ENCODE data around the gene BMS1. TPM values are rescaled to one million over a fixed set of nuclear protein-coding genes. Genes with fewer than 3 reads are reported as not detected.
"Not testable (repeated sequence)": the region's sequence is repeated elsewhere in the genome, so short reads cannot be mapped to it uniquely, and the experiment has no call there.

Gene BMS1
- total RNA-seq, 1 donor from 2014 or later, result 19.9 TPM

DNA sequence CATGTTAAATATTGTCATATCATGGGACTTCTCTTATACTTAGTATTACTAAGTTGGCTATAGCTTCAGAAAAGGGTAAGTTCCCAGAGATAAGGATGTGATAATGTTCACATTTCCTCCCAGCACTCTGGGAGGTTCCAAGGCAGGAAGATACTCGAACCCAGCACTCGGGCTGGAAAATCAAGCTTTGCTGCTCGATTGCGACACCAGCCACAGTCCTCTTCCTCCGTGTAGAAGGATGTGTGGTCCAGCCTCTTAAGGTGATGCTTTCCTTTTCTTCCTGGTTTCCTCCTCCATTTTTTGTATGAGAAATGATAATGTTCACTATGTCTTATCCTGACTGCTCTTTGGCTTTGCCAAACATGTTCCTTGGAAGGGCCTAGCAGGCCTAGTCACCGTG is 3.2 kb downstream of the BMS1 start:
- DNase-seq, result no peak

DNA sequence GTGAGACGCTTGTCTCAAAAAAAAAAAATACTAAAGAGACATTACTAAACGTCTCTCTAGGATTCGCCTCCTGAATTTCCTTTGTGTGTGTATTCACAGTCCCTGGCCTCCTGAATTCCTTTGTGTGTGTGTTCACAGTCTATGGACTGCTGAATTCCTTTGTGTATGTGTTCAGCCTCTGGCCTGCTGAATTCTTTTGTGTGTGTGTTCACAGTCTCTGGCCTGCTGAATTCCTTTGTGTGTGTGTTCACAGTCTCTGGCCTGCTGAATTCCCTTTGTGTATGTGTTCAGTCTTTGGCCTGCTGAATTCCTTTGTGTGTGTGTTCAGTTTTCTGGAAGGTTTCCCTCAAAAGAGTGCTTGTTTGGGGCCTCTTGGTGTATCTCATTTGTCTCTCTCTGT is 8.2 kb downstream of the BMS1 start:
- DNase-seq, result no peak

DNA sequence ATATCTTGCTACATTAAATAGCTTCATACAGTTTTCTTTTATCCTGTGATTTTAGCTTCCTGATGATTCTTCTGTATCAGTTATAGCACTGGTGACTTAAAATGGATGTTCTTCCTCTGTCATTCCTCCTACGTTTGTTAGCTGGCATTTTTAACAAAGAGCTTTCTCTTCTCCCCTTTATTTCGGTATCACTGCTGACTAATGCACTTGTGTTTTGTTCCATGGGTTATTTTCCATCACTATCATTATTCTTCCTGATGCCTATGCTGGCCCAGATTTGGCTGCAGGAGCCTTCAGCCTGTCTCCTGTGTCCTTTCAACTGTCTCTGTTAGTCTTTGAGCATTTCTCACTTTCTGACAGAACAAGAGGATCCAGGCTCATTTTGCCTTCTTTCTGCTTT is 13.1 kb downstream of the BMS1 start:
- DNase-seq, result no peak

DNA sequence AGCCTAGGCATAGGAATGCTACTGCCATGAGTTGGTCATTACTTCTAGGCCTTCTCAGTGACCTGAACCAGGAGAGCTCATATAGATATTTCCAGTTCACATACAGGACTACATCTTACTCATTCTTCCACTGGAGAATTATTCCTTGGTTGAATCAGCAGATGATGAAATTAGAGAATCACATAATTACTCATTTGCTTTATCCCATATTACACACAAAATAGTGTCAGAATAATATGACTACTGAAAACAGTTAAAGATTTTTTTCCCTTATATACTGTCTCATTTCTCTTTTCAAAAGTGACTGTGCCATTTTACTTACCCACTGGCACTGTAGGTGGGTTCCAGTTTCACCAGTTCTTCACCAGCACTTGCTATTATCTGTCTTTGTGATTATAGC is 18.5 kb downstream of the BMS1 start:
- DNase-seq, result no peak

DNA sequence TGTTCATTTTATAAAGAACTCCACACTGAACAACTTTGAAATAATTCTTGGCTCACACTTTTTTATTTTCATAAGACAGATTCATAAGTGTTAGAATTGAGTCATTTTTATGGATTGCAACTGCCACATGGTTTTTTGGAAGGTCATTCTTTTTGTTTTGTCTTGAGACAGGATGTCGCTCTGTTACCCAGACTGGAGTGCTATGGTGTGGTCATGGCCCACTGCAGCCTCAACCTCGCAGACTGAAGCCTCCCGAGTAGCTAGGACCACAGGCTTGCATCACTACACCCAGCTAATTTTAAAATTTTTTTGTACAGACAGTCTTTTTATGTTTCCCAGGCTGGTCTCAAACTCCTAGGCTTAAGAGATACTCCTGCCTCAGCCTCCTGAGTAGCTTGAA is 20.3 kb downstream of the BMS1 start:
- no peak for DNase-seq

DNA sequence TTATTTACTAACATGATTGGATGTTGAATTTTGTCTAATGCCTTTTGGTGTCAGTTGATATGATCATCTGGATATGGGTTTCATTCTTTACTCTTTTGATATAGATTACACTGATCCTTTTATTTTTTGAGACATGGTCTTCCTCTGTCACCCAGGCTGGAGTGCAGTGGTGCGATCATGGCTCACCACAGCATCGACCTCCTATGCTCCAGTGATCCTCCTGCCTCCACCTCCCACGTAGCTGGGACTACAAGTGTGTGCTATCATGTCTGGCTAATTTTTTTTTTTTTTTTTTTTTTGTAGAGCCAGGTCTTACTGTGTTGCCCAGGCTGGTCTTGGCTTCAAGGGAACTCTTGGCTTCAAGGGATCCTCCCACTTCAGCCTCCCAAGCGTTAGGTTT is 27.1 kb downstream of the BMS1 start:
- no peak for DNase-seq

DNA sequence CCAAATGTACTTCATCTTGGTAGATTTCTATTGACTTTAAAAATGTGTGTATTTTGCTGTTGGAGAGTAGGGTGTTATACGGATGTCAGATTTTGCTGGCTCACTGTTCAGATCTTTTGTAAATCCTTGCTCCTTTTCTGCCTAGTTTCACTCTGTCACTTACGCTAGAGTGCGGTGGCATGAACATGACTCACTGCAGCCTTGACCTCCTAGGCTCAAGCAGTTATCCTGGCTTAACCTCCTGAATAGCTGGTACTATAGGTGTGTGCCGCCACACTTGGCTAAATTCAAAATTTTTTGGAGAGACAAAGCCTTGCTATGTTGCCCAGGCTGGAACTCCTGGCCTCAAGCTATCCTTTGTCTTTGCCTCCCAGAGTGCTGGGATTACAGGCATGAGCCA is 29.4 kb downstream of the BMS1 start:
- DNase-seq, result no peak

DNA sequence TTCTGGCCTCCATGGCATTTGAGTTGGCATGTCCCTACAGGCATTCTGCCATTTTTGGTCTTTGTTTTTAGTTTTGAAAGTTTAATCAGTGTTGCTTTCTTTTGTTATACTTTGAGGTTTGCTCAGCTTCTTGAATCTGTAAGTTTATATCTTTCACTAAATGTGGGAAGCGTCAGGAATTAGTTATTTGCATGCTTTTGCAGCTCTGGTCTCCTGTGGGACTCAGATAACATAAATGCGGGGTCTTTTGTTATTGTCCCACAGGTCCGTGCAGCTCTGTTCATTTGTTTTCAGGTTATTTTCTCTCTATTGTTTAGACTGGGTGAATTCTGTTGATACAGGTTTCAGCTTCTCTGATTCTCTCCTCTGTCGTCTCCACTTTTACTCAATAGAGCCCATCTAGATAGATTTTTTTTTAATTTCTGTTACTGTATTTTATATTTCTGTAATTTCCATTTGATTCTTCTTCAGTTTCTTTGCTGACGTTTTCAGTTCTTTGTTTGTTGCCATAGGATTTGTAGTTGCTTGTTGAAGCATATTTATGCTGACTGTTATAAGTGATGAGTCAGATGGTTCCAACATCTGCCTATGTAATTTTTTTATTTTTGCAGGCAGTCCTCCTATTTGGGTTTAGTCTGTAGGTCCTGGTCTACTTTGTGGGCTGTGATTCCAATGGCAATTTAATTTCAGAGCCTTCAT is 31.5 kb downstream of the BMS1 start:
- not testable (repeated sequence) for DNase-seq

DNA sequence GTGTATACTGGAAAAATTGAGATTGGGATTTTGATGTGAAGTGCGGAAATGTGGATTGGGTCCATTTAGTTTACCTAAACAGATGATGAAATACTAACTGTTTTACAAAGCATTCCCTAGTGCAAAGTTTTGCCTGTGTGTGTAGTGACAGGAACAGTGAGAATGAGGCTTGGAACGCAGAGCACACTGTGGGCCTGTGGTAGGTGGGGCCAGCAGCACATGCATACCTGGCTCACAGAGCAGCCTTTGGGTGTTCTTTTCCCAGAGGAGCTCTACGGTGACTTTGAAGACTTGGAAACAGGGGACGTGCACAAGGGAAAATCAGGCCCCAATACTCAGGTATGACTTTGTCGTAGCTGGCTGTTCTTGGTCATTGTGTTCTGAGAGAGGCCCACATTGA is 33.7 kb downstream of the BMS1 start:
- not testable (repeated sequence) for DNase-seq

DNA sequence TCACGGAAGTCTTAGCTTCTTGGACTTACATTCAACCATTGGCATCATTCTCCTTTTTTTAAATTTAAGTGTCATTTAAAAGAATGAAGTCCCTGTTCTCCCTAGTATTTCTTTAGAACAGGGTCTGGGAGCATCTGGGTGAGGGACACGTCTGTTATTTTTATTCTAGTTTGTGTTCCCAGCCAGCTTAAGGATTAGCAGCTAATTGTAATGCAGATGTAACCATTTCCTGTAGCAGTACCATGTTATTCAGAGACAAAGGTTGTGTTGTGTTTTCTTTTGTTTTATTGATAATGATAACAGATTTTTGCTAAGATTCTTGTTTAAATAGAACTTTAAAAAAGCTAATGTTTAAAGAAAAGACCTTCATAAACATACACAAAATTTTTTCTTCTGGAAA is 34.3 kb downstream of the BMS1 start:
- DNase-seq, result no peak

DNA sequence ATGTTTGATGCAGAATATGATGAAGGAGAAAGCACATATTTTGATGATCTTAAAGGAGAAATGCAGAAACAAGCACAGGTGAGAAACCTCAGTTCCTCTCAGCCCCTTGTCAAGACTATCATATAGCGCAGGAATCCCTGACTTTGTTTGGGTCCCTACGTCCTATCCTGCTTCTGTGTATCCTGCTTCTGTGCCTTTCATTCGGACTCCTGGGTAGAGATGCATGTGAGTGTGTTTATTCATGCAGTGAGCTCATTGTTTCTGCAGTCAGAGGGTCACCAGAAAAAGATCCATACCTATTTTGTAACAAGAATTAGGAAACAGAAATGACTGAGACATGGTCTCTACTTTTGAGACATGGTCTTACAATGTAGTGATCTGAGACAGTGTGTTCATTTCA is 34.8 kb downstream of the BMS1 start:
- not testable (repeated sequence) for DNase-seq

DNA sequence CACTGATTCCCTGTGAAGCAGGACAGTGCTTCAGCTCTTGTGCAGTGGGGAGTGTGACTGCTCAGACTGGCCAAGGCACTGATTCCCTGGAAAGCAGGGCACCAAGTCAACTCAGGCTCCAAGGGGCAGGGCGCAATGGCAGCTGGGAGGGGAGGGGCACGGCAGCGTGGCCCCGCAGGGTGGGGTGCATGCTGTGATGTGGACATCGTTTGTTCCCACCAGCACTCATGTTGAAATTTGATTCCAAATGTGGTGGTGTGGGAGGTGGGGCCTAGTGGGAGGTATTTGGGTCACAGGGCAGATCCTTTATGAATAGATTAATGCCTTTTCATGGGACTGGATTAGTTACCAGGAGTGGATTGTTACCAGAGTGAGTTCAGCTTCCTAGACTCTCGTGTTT is 44.2 kb downstream of the BMS1 start:
- DNase-seq, result not testable (repeated sequence)

DNA sequence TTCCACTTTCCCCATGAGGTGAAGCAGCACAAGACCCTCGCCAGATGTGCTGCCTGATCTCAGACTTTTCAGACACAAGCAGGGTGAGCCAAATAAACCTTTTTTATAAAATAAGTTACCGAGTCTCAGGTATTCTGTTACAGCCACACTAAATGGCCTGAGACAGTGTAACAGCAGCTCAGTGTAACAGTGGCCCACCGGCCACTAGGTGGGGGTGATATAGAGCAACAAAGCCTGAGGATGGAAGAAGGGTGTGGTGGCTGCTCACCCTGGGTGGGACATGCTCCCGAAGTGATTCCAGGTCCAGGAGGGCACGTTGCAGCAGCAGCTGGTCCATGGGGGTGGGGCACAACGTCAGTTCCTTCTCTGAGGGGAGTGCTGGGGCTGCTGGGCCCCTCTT is 44.6 kb downstream of the BMS1 start:
- no peak for DNase-seq

DNA sequence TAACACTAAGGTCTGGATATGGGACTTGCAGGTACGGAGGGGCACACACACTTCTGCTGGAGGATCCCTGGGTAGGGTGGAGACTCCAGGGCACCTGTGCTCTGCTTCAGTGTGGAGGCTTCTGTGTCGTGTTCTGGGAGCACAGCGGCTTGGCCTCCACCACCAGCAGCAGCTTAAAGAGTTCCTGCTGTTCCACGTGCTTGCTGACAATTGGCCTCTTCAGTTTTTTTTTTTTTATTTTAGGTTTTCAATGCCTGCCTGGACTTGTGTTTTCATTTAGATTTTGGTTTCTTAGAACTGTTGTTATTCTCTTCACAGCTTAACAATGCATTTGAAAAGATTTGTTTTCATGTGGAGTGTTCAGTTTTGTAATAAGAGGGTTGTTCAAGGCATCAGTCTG is 45.8 kb downstream of the BMS1 start:
- not testable (repeated sequence) for DNase-seq

DNA sequence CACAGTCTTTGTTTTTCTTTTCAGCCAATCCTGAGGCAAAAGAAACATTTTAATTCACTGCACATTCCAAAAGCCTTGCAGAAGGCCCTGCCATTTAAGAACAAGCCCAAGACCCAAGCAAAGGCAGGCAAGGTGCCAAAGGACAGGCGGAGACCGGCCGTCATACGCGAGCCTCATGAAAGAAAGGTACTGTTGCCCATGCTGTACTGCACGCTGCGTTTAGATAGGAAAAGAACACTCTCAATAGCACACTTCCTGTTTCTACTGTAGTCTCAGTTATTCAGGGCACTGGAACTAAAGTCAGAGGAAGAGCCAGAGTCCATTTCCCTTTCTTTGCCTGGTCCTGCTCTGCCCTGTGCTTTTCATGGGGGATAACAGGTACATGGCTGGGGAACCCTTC is 47.6 kb downstream of the BMS1 start:
- DNase-seq, result no peak

DNA sequence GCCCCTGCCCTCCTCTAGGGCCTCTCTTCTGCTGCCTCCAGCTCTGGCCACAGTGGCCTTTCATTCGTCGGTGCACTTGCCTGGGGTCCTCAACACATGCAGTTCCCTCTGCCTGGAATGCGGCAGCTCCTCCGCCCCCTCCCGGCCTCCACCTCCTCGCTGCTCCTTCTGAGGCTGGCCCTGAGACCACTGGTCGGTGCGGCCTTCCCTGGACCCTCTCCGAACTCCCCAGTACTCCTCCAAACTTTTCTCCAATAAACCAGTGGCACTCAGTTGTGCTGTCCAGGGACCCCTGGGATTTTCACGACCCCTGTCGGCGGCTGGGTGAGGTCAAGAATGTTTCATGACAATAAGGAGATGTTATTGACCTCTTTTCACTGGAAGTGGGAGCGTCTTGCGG is 53.5 kb downstream of the BMS1 start:
- no peak for DNase-seq

DNA sequence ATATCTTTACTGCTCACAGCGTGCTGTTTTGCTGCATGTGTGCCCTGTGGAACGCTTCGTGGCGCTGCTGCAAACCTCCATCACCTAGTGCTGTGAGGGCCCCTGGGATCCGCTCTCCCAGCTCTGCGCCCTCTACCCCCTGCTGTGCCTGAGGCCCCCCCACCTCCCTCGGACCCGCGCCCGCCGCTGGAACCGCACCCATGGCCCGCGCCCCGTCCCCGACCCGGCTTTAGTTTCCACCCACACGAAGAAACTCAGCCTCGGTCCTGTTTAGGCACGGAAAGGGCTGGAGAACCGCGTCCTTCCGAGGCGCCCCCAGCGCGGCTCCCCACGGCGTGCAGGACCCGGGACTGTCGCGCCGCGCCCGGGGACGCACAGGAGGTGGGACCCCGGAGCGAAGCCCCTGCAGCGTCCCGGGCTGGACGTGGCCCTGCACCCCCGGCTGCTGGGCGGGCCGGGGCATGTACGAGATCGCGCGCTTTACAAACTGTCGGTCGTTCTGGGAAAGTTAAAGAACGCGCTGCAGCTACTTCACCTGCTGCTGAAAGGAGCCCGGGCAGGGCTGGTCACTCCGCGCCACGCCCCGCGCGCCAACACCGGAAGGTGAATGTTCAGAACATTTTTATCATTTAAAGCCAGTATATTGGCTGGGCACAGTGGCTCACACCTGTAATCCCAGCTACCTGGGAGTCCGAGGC is 54.3 kb downstream of the BMS1 start:
- peak; percentile 9 for DNase-seq

DNA sequence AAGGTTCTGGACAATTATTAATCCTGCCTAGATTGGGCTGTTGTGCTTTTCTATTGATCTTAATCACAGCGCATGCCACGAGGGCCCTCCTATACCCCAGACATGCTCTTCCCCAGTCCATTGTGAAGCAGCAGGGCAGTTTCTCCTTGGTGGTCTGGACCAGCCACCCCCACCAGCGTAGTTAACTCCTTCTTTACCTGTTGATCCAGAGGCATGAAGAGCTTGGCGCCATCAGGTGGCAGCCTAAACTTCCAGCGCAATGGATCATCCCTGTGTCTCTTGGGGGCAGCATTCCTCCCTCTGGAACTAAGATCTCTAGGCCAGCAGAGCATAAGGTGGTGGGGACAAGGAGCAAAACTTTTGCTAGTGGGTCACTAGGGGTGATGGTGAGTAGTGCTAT is 62.2 kb downstream of the BMS1 start:
- DNase-seq, result not testable (repeated sequence)

DNA sequence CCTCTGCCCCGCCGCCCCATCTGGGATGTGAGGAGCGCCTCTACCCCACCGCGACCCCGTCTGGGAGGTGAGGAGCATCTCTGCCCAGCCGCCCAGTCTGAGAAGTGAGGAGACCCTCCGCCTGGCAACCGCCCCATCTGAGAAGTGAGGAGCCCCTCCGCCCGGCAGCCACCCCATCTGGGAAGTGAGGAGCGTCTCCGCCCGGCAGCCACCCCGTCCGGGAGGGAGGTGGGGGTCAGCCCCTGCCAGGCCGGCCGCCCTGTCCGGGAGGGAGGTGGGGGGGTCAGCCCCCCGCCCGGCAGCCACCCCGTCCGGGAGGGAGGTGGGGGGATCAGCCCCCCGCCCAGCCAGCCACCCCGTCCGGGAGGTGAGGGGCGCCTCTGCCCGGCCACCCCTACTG is 64.7 kb downstream of the BMS1 start:
- not testable (repeated sequence) for DNase-seq

DNA sequence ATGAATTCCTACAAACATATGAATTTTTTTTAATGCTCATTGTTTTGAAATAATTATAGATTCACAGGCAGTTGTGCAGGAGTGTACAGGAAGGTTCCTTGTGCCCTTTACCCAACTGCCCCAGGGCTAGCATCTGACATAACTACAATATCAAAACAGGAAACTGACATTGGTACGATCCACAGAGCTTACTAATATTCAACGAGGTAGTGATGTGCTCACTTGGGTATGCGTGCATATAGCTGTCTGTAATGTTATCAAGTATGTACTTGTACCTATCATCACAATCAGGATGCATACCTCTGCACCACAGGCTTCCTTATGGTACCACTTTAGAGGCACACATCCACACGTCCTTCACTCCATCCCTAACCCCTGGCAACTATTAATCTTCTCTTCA is 68.3 kb downstream of the BMS1 start:
- no peak for DNase-seq

DNA sequence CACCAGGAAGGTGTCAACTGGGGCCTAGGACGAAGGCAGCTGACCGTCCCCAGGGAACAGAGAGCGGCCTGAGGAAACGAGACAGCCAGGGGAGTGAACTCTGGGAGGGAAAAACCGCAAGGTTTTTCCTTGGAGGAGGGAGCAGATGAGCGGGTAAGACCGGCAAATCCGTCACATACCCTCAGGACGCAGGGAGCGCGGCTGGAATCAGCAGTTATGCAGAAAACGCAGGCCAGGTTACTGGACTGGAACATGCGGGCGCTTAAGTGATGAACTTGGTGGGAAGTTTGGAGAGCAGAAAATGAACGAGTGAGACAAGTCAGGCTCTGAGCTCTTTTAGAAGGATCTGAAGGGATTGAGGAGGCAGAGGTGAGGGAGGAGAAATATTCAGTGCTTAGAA is 76.7 kb downstream of the BMS1 start:
- no peak for DNase-seq

DNA sequence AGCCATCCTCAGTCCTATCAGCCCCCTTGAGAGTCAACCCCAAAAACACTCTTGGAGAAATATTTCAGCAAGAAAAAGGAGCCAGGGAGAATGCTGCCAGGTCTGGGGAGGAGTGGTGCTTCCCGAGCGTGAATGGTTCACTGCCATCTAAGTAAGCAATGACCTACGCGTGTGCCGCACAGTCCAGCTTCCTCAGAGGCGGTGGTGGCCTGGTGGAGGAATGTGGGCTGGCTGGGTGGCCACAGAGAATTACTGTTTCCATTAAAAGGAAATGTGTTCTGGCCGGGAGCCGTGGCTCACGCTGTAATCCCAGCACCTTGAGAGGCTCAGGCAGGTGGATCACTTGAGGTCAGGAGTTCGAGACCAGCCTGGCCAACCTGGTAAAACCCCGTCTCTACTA is 77.4 kb downstream of the BMS1 start:
- not testable (repeated sequence) for DNase-seq

DNA sequence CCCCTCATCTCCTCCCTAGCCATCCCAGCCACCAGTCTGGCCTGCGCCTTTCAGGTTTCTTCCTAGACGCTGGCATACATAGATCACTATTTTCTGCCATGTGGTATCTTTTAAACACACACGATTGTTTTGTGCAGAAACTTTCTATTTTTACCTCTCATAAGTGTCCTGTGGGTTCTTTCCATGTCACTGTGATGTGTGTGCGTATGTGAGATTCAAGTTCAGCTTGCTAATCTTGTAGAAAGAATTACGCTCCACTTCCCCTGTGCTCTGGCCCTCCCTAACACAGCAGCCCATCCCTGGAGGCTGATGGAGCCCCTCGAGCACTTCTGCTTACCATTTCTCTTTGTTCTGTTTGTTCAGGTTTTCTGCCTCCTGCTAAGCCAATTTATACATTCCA is 80.2 kb downstream of the BMS1 start:
- DNase-seq, result not testable (repeated sequence)

DNA sequence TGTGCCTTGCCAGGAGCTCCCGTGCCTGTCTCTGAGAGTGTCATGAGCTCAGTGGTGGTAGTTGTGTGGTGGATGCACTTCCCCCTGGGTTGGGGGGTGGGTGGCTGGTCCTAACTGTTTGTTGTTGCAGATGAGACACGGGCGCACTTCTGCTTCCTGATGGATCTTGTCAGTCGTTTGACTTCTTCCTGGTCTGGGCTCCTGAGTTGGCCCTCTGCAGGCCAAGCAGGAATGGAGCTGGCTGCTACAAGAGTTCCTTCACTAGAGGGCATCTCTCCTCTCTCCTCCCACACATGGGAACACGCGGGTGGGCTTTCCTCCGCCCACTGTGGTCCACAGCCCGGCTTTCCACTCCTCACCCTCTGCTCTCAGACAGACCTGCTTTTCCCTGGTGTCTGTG is 82.0 kb downstream of the BMS1 start:
- no peak for DNase-seq

Measured in tongue (tissue), 2 donors.